ENCODE data around the gene SPAG16.

GRCh38 chr2:214393796-214394195 lies 1109.5 kb downstream of the SPAG16 start:
- TF ChIP-seq CREB5 (CRISPR knock-in tag; IDR thresholded peaks at IDR 0.05; ENCODE audit: low read depth) (no peak), ZFP30 (CRISPR knock-in tag; IDR thresholded peaks at IDR 0.05) (no peak), PATZ1 (CRISPR knock-in tag; IDR thresholded peaks at IDR 0.05; ENCODE audit: borderline replicate concordance) (no peak), TOX (CRISPR knock-in tag; IDR thresholded peaks at IDR 0.05; ENCODE audit: borderline replicate concordance) (no peak), ZNF70 (CRISPR knock-in tag; IDR thresholded peaks at IDR 0.05) (no peak), TCF4 (CRISPR knock-in tag; IDR thresholded peaks at IDR 0.05; ENCODE audit: borderline replicate concordance) (no peak), ARNTL (CRISPR knock-in tag; IDR thresholded peaks at IDR 0.05; ENCODE audit: borderline replicate concordance, low read depth) (no peak), RARB (CRISPR knock-in tag; IDR thresholded peaks at IDR 0.05) (no peak), ZNF565 (CRISPR knock-in tag; conservative IDR thresholded peaks at IDR 0.05; ENCODE audit: low read depth) (no peak), ZNF8 (CRISPR knock-in tag; IDR thresholded peaks at IDR 0.05) (no peak), ISL1 (CRISPR knock-in tag; IDR thresholded peaks at IDR 0.05) (no peak), PPARA (CRISPR knock-in tag; IDR thresholded peaks at IDR 0.05; ENCODE audit: borderline replicate concordance) (no peak)
